ENCODE data around the gene CEP170B.

- TF ChIP-seq POLR2AphosphoS5 (IDR thresholded peaks at IDR 0.05): no peak
- no peak for TF ChIP-seq CTCF (IDR thresholded peaks at IDR 0.05)
- no peak for TF ChIP-seq POLR2A (IDR thresholded peaks at IDR 0.05)
Measured at GRCh38 chr14:104929268-104930230, 64.5 kb downstream of the CEP170B start.
